ENCODE results near the gene CLASP1. TPM values are rescaled to one million over a fixed set of nuclear protein-coding genes. Genes with fewer than 3 reads are reported as not detected.
"Not testable (repeated sequence)": the region's sequence is repeated elsewhere in the genome, so short reads cannot be mapped to it uniquely, and the experiment has no call there.

CLASP1 gene
- total RNA-seq, 1 donor from 2014 or later: 31.0 TPM

DNA sequence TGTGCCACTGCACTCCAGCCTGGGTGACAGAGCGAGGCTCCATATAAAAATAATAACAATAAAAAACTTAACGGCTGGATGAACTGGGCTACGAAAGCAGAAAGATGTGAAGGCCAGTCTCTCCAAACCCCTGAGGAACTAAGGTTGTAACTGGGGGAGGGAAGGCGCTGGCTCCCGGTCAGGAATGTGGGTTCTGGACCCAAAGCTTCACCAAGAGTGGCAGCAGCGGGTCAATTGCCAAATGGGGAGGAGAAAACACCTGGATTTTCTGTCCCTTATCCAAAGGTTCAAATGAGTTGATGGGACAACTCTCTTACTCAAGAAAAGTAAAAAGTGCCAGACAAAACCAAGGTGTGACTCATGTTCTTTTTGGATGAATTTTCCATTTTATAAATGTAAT lies 304.2 kb downstream of the CLASP1 start:
- ATAC-seq: no peak

DNA sequence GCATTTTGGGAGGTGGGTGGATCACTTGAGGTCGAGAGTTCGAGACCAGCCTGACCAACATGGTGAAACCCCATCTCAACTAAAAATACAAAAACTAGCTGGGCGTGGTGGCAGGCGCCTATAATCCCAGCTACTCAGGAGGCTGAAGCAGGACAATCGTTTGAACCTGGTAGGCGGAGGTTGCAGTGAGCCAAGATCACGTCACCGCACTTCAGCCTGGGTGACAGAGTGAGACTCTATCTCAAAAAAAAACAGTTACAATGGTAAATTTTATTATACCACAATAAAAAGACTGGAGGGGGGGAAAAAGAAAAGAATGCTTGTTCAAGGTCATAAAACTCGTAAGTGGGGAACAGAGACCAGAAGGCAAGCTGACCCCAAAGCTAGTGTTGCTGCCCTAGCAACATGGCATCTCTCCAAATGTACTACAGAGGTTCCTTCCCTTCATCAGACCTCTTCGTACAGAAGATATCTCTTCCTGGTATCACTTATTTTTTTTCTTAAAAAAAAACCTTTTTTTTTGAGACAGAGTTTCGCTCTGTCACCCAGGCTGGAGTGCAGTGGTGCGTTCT lies 305.3 kb downstream of the CLASP1 start:
- not testable (repeated sequence) for ATAC-seq

DNA sequence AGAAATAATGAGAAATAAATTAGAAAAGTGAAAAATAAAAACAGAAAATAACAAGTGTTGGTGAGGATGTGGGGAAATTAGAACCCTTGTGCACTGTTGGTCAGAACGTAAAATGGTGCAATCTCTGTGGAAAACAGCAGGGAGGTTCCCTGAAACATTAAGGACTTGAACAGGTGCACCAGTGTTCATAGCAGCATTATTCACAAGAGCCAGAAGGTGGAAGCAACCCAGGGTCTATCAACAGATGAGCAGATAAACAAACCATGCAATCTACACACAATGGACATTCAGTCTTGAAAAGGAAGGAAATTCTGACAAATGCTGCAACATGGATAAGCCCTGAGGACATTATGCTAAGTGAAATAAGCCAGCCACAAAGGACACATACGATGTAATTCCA lies 306.1 kb downstream of the CLASP1 start:
- ATAC-seq: no peak

DNA sequence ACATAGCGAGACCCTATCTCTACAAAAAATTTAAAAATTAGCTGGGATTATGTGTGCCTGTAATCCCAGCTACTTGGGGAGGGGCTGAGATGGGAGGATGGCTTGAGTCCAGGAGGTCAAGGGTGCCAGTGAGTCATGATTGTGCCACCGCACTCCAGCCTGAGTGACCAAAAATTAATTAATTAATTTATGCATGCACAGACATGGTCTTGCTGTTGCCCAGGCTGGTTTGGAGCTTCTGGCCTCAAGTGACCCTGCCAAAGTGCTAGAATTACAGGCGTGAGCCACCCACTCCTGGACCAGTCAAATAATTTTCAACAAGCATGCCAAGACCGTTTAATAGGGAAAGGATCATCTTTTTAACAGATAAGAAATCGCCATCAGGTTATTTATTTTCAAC lies 306.5 kb downstream of the CLASP1 start:
- ATAC-seq: no peak

GRCh38 chr2:121340926-121341325 lies 308.3 kb downstream of the CLASP1 start:
- no peak for ATAC-seq

DNA sequence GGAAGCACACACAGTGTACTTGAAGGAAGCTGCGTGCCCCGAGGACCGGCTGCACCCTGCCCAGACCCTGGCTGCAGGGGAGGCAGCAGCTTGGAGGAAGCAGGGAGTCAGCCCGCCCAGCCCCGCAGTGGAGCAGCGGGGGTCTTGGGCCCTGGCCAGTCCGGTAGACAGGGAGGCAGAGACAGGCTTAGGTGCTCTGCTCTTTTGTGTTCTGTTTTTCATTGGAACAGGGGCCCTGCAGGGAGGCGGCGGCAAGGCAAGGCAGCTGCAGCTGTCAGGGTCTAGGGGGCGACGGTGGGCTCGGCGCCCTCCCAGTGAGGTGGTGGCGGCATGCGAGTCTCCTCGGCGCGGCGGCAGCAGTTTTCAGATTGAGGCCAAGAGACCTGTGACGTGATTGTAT lies 311.0 kb downstream of the CLASP1 start:
- no peak for ATAC-seq

DNA sequence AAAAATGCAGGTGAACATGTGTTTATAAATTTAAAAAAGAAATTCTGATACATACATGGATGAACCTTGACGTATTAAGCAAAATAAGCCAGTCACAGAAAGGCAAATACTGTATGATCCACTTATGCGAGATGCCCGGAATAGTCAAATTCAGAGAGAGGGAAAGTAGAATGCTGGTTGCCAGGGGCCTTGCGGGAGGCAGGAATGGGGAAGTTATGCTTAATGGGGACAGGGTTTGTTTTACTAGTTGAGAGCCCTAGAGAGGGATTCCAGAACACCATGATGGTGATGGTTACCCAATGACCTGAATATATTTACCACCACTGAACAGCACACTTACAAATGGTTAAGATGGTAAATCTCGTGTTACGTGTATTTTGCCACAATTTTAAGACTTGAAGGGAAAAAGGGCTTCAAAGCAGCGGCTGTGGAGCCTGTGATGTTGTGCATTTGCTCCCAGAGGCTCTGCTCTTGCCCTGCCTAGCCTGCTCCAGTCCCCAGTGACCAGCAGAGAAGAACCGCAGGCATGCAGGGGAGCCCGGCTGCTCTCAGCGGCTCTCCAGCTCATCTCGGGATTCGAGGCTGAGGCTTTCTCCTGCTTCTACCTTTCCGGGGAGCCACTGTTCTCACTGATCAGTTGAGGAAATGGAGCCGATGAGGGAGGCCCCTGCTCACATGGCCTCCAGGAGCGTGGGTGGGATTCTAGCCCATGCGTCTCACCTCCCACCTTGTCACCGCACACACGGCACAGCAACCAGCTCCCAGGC lies 312.6 kb downstream of the CLASP1 start:
- ATAC-seq: no peak

DNA sequence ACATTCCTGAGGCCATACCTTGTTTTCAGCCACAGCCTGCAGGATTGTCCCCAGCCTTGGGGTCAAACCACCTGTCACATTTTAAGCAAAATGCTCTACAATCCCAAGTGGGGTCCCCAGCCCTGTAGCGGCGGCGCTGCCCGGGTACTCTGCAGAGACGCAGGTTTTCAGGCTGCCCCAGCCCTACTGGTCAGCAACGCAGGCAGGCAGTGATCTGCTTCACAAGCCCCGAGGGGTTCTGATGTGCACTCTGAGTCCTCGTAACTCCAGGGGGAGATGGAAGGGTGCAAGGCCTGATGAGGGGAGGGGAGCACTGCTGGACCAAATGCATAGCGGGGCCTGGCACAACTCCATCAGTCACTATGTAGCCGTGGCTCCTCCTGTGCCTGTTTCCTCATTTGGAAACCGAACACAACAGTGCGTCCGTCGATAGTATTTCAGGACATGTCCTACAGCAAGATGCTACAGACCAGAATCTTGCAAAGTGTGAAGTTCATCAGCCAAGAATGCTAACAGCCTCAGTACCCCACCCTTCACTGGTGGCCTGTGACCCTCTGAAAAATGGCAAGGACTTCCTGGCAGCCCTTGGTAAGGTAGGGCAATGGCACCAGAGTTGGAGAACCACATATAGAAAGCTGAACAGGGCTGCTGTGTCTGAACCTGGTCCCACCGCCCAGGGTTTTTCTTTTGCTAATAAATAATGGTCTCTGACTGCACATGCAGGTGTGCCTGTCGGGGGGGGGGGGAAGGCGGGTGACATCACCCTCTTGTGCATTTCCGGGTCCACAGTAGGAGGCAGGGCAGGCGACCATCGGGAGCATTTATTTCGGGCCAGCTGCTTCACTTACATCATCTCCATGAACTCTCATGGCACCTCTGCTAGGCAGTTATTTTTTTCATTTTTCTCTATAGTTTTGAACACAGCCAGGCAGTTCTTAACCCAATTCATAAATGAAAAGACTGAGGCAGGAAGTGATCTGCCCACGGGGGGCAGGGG lies 313.7 kb downstream of the CLASP1 start:
- peak; percentile 10 for ATAC-seq

DNA sequence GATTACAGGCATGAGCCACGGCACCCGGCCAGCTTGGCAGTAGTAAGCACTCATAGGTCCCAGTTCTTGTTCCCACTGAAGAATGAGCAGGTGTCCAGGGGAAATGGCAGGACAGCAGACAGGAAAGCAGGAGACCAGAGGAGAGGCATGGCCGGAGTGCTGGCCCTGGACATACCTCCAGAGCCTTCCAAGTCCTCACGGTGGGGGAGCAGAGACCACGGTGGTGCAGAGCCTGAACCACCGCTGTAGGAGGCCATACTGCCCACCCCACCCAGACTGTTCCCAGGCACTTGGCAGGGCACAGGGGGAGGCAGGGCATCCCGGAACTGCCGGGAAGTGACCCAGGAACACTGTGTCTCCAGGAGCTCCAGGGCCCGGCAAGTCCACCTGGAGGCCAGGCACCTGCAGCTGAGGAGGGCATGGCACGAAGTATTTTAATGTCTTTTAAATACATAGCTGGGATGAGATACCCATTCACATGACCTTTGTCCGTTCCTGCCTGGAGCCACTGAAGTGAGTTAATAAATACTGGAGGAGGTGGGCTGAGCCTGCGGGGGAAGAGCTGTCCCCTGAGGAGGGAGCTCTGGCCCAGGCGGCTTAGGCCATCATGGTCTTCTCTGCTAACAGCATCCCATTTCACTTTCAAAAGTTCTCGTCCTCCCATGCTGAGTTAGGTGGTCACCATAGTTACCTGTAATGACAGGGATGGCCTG lies 314.5 kb downstream of the CLASP1 start:
- peak; percentile 51 for ATAC-seq

- no peak for ATAC-seq
Measured at GRCh38 chr2:121333834-121334558, 315.3 kb downstream of the CLASP1 start.

DNA sequence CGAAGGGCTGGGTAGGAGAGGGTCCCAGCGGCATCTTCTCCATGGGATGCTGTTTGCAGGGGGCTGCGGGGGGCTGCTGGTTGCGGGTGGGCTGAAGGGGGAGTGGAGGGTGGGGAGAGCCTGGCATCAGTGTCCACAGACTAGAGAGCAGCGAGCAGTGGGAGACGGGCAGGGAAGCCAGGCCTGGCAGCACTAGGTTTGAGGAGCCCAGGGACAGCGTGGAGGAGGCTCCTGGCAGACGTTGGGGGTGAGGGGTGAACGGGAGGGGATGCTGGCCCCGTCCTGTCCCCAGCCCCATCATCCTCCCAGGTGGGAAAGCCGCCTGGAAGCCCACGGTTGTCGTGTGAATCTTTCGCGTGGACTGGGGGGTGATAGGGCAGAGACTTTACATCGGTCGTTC lies 316.0 kb downstream of the CLASP1 start:
- no peak for ATAC-seq

DNA sequence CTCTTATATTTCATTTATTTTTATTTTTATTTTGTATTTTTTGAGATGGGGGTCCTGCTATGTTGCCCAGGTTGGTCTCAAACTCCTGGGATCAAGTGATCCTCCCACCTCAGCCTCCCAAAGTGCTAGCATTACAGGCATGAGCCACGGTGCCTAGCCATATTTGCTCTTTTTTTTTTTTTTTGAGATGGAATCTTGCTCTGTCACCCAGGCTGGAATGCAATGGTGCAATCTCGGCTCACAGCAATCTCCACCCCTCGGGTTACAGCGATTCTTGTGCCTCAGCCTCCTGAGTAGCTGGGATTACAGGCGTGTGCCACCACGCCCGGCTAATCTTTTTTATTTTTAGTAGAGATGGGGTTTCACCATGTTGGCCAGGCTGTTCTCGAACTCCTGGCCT lies 317.9 kb downstream of the CLASP1 start:
- not testable (repeated sequence) for ATAC-seq

GRCh38 chr2:121330921-121331320 lies 318.3 kb downstream of the CLASP1 start:
- no peak for ATAC-seq

DNA sequence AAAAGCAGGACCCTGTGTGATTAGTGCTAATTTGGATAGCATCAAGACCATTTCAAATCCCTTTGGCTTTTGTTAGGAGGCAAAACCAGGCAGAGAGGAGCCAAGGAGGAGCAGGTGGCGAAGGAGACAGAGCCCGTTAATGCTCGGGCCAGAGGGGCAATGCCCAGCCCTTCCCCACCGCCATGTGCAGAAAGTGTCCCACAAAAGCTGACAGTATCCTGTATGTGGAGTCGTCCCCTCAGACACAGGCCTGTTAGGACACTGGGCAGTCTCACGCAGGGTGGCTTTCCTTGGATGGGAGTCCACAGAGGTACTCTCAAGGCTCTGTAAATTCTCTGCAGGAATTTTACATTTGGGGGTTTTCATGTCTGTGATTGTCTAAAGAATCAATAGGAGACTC lies 319.5 kb downstream of the CLASP1 start:
- ATAC-seq: no peak

- ATAC-seq: no peak
Measured at GRCh38 chr2:121326628-121327027, 322.6 kb downstream of the CLASP1 start.

GRCh38 chr2:121324601-121325000 lies 324.7 kb downstream of the CLASP1 start:
- ATAC-seq: no peak

DNA sequence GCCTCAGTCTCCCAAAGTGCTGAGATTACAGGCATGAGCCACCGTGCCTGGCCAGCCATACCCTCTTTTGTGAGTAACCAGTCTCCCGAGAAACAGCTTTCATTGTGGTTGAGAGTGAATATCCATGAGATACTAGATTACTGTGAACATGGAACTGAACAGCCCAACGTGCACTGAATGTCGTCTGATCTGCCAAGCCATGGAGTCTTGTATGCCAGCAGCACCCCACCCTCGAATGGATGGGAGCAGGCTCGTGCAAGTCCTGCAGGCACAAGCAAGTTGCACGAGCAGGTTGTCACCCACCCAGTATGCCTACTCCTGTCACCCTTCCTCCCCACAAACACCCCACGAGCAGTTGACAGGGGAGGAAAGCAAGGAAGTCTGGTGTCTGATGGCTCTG lies 327.8 kb downstream of the CLASP1 start:
- peak; percentile 18 for ATAC-seq

GRCh38 chr2:121319941-121320340 lies 329.3 kb downstream of the CLASP1 start:
- ATAC-seq: no peak

GRCh38 chr2:121316986-121317385 lies 332.3 kb downstream of the CLASP1 start:
- no peak for ATAC-seq

GRCh38 chr2:121313701-121314100 lies 335.6 kb downstream of the CLASP1 start:
- not testable (repeated sequence) for ATAC-seq

GRCh38 chr2:121309801-121310200 lies 339.5 kb downstream of the CLASP1 start:
- no peak for ATAC-seq

GRCh38 chr2:121309323-121309722 lies 339.9 kb downstream of the CLASP1 start:
- ATAC-seq: no peak

Data from esophagus mucosa (tissue), 1 donor.